ENCODE results near the gene PRDX4. TPM values are rescaled to one million over a fixed set of nuclear protein-coding genes. Genes with fewer than 3 reads are reported as not detected.

PRDX4 gene
- polyA plus RNA-seq, 1 donor (not counting 4 experiments of a cell fraction or from before 2014, with no cell fraction given) = 101 TPM

GRCh38 chrX:23643020-23643419 lies 24.3 kb upstream of the PRDX4 start:
- Histone ChIP-seq H3K4me2 (ENCODE audit: control insufficient read depth, extremely low read depth, insufficient read depth, low read depth, low read length) (no peak overlapping the region), H3K4me1 (ENCODE audit: control insufficient read depth, extremely low read depth, insufficient read depth, low read length) (no peaks in the 10 kb centered on the region), H3K9me1 (ENCODE audit: control insufficient read depth, extremely low read depth, insufficient read depth, low read length) (no peaks in the 10 kb centered on the region), H2AFZ (ENCODE audit: control insufficient read depth, low read length) (no peak overlapping the region), H3K27ac (ENCODE audit: control insufficient read depth, insufficient read depth, low read length) (no peak overlapping the region), H3K36me3 (ENCODE audit: control insufficient read depth in 2 of 2, extremely low read depth in 1 of 2, insufficient read depth in 2 of 2, low read length in 2 of 2) (no peaks in the 10 kb centered on the region), H3K9me3 (ENCODE audit: control insufficient read depth, low read depth, low read length) (no peaks in the 10 kb centered on the region), H4K20me1 (ENCODE audit: control insufficient read depth, extremely low read depth, insufficient read depth, low read length) (no peaks in the 10 kb centered on the region), H3K27me3 (ENCODE audit: control insufficient read depth, extremely low read depth, insufficient read depth, low read length) (no peaks in the 10 kb centered on the region), H3K79me2 (ENCODE audit: control insufficient read depth, insufficient read depth, low read length) (no peaks in the 10 kb centered on the region), H3K9ac (ENCODE audit: control insufficient read depth, extremely low read depth, insufficient read depth, low read length) (no peak overlapping the region), H3K4me3 (ENCODE audit: control insufficient read depth in 2 of 3, extremely low read depth in 1 of 3, insufficient read depth in 2 of 3, low read depth in 1 of 3, low read length in 3 of 3) (no peak overlapping the region)
- TF ChIP-seq CTCF (optimal IDR thresholded peaks at IDR 0.05 in 1 of 3, IDR thresholded peaks at IDR 0.05 in 1 of 3, conservative IDR thresholded peaks at IDR 0.05 in 1 of 3; ENCODE audit: extremely low read depth in 1 of 3, insufficient read depth in 2 of 3, low read length in 3 of 3) (no peak), EZH2 (IDR thresholded peaks at IDR 0.05; ENCODE audit: low read length) (no peak)
- dilution Hi-C loops (cut with MboI; ENCODE audit: extremely low pct_ligation_motif_present, low sequenced_read_pairs) = no loop called here
- DNase-seq (ENCODE audit: low read depth, low spot score) (no peak), FAIRE-seq (no peak)

GRCh38 chrX:23644744-23645143 lies 22.5 kb upstream of the PRDX4 start:
- Histone ChIP-seq H4K20me1 (ENCODE audit: control insufficient read depth, extremely low read depth, insufficient read depth, low read length) (no peaks in the 10 kb centered on the region), H3K36me3 (ENCODE audit: control insufficient read depth in 2 of 2, extremely low read depth in 1 of 2, insufficient read depth in 2 of 2, low read length in 2 of 2) (no peaks in the 10 kb centered on the region), H3K4me3 (ENCODE audit: control insufficient read depth in 2 of 3, extremely low read depth in 1 of 3, insufficient read depth in 2 of 3, low read depth in 1 of 3, low read length in 3 of 3) (no peak overlapping the region), H3K9me3 (ENCODE audit: control insufficient read depth, low read depth, low read length) (no peaks in the 10 kb centered on the region), H2AFZ (ENCODE audit: control insufficient read depth, low read length) (no peak overlapping the region), H3K9ac (ENCODE audit: control insufficient read depth, extremely low read depth, insufficient read depth, low read length) (no peak overlapping the region), H3K4me1 (ENCODE audit: control insufficient read depth, extremely low read depth, insufficient read depth, low read length) (no peaks in the 10 kb centered on the region), H3K4me2 (ENCODE audit: control insufficient read depth, extremely low read depth, insufficient read depth, low read depth, low read length) (no peak overlapping the region), H3K9me1 (ENCODE audit: control insufficient read depth, extremely low read depth, insufficient read depth, low read length) (no peaks in the 10 kb centered on the region), H3K27ac (ENCODE audit: control insufficient read depth, insufficient read depth, low read length) (no peak overlapping the region), H3K79me2 (ENCODE audit: control insufficient read depth, insufficient read depth, low read length) (no peaks in the 10 kb centered on the region), H3K27me3 (ENCODE audit: control insufficient read depth, extremely low read depth, insufficient read depth, low read length) (no peaks in the 10 kb centered on the region)
- FAIRE-seq (no peak), DNase-seq (ENCODE audit: low read depth, low spot score) (no peak)
- dilution Hi-C loops (cut with MboI; ENCODE audit: extremely low pct_ligation_motif_present, low sequenced_read_pairs) = no loop called here
- no peak for TF ChIP-seq EZH2 (IDR thresholded peaks at IDR 0.05; ENCODE audit: low read length)
- TF ChIP-seq CTCF (optimal IDR thresholded peaks at IDR 0.05 in 1 of 3, IDR thresholded peaks at IDR 0.05 in 1 of 3, conservative IDR thresholded peaks at IDR 0.05 in 1 of 3; ENCODE audit: extremely low read depth in 1 of 3, insufficient read depth in 2 of 3, low read length in 3 of 3) = no peak

All from keratinocyte (primary cell).